PFSK-1 (cell line): ENCODE results near the gene ATL2.

Experiments
- FOXP2 ChIP-seq: optimal IDR thresholded peaks from 2 replicates; pipeline ENCODE3; 2011; ENCODE audit warnings: borderline replicate concordance, control low read depth, inconsistent platforms; ENCODE audit not compliant: insufficient read depth; ENCODE audit errors: extremely low read length, extremely low read depth
- POLR2AphosphoS5 ChIP-seq: IDR thresholded peaks from 2 replicates; pipeline ENCODE4 v1.6.1; 2012; ENCODE audit warnings: low read depth, mild to moderate bottlenecking, control low read depth, low read length, moderate library complexity
- REST ChIP-seq, 2 experiments: IDR thresholded peaks; 2 replicates each; pipeline versions ENCODE4 v1.6.1 to v1.8.0; 2011 to 2012; ENCODE audit warnings: low read depth in 2 of 2, low read length in 2 of 2, control low read depth in 1 of 2, inconsistent platforms in 1 of 2, mild to moderate bottlenecking in 1 of 2, moderate library complexity in 1 of 2; ENCODE audit not compliant: insufficient read depth in 1 of 2
- SIN3A ChIP-seq: IDR thresholded peaks from 2 replicates; pipeline ENCODE4 v1.6.1; 2012; ENCODE audit warnings: mild to moderate bottlenecking, low read length, moderate library complexity, borderline replicate concordance; ENCODE audit not compliant: insufficient read depth
- TAF1 ChIP-seq: IDR thresholded peaks from 2 replicates; pipeline ENCODE4 v1.6.1; 2012; ENCODE audit warnings: low read length, control low read depth, borderline replicate concordance; ENCODE audit not compliant: insufficient read depth

ATL2 gene

DNA sequence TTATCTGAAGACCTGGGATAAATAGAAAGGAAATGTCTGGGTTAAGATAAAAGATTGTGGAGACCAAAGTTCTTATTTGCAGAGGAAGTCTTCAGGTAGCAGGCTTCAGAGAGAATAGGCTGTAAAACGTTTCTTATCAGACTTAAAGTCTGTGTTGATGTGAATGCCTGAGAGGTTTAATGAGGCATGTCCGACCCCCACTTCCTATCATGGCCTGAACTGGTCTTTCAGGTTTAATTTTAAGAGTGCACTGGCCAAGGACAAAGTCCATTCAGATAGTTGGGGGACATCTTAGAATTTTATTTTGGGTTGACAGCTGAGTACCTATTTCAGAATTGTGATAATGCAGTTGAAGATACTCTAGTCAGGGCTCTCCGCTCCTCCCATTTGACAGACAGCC lies 92.1 kb downstream of the ATL2 start:
- TF ChIP-seq SIN3A (no peak), REST (IDR thresholded peaks at IDR 0.05; ENCODE audit: insufficient read depth in 1 of 2, low read depth in 2 of 2, low read length in 2 of 2) (no peak), TAF1 (no peak), POLR2AphosphoS5 (no peak), FOXP2 (no peak)

- no peak for TF ChIP-seq POLR2AphosphoS5
- no peak for TF ChIP-seq SIN3A
- TF ChIP-seq TAF1 = no peak
- TF ChIP-seq FOXP2 = no peak
- no peak for TF ChIP-seq REST (IDR thresholded peaks at IDR 0.05; ENCODE audit: insufficient read depth in 1 of 2, low read depth in 2 of 2, low read length in 2 of 2)
Measured at GRCh38 chr2:38281095-38281742, 95.9 kb downstream of the ATL2 start.

GRCh38 chr2:38279201-38279600 lies 97.9 kb downstream of the ATL2 start:
- no peak for TF ChIP-seq POLR2AphosphoS5
- no peak for TF ChIP-seq SIN3A

DNA sequence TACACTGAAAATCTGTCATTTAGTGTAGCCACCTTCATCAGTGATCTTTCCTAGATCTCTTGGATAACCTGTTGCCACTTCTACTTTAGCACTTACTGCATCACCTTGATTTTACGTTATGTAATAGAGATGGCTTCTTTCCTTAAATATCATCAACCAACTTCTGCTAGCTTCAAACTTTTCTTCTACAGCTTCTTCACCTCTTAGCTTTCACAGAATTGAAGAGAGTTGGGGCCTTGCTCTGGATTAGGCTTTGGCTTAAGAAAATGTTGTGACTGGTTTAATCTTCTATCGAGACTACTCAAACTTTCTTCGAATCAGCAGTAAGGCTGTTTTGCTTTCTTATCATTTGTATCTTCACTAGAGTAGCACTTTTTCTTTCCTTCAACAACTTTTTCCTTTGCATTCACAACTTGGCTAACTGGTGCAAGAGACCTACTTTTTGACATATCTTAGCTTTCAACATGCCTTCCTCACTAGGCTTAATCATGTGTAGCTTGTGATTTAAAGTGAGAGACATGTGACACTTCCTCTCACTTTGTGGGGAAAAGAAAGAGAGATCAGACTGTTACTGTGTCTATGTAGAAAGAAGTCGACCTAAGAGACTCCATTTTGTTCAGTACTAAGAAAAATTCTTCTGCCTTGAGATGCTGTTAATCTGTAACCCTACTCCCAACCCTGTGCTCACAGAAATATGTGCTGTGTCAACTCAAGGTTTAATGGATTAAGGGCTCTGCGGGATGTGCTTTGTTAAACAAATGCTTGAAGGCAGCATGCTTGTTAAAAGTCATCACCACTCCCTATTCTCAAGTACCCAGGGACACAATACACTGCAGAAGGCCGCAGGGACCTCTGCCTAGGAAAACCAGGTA lies 99.6 kb downstream of the ATL2 start:
- no peak for TF ChIP-seq SIN3A
- TF ChIP-seq REST (IDR thresholded peaks at IDR 0.05; ENCODE audit: insufficient read depth in 1 of 2, low read depth in 2 of 2, low read length in 2 of 2) = no peak
- no peak for TF ChIP-seq FOXP2
- no peak for TF ChIP-seq POLR2AphosphoS5
- TF ChIP-seq TAF1 = no peak

DNA sequence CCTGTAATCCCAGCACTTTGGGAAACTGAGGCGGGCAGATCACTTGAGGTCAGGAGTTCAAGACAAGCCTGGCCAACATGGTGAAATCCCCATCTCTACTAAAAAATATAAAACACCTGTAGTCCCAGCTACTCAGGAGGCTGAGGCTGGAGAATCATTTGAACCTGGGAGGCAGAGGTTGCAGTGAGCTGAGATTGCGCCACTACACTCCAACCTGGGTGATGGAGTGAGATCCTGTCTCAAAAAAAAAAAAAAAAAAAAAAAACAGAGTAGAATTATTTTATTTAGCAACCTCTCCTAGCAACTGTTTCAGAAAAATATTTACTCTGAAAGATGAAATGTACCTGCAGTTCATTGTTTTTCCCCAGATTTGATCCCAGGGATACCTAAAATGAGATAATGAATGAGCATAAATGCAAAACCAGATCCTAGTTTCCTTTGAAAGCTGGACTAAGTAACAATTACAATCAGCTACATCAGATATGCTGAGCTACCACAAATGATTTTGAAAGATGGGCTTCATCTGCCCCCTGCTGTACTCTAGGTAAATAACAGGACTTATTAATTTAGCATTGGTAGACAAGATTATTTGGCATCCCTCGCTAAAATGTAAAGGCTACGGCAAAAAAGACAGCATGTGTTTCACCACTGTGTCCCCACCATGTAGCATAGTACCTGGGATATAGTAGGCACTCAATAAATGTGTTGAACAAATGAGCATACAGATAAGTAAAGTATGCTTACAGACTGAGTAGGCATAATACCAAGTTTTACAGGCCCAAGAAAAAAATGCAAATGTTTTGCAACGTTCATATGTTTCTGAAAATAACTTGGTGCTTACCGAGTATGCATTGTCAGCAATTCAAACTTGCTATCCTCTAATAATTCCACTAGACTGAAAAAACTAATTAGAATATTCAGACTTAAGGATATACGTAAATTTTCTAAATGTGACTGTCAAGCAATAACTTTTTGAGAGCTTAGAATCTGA lies 102.5 kb downstream of the ATL2 start:
- TF ChIP-seq SIN3A (no peak), POLR2AphosphoS5 (no peak), REST (IDR thresholded peaks at IDR 0.05; ENCODE audit: insufficient read depth in 1 of 2, low read depth in 2 of 2, low read length in 2 of 2) (no peak), TAF1 (no peak), FOXP2 (no peak)
